Gastroesophageal sphincter (tissue), 4 donors: ENCODE measurements around the gene ATP5ME. TPM values are rescaled to one million over a fixed set of nuclear protein-coding genes. Genes with fewer than 3 reads are reported as not detected.

ENCODE experiments used
- ATAC-seq: fragments of 150-250 bp; one replicate; pipeline ENCODE4 v1.9.1; 2016; ENCODE audit warnings: mild to moderate bottlenecking, moderate library complexity
- H3K27ac ChIP-seq, 4 donors: fragments of 200-600 bp; sonication (generic) in 3 of 4; 1 replicate in 3 of 4; 2 replicates in 1 of 4; pipeline ENCODE4 v1.5.1; 2016 to 2019
- H3K27me3 ChIP-seq: fragments of 200-600 bp; sonication (generic); one replicate; pipeline ENCODE4 v1.5.1; 2019
- H3K36me3 ChIP-seq, 2 donors: fragments of 200-600 bp; sonication (generic); one replicate each; pipeline ENCODE4 v1.5.1; 2019; ENCODE audit warnings: control low read depth in 1 of 2
- H3K4me1 ChIP-seq, 3 donors: fragments of 200-600 bp; sonication (generic); 1 replicate in 2 of 3; 2 replicates in 1 of 3; pipeline ENCODE4 v1.5.1; 2016 to 2019; ENCODE audit warnings: control low read depth in 2 of 3
- H3K4me3 ChIP-seq, 2 donors: fragments of 200-600 bp; sonication (generic); one replicate each; pipeline ENCODE4 v1.5.1; 2019; ENCODE audit warnings: mild to moderate bottlenecking in 1 of 2, moderate library complexity in 1 of 2
- H3K9me3 ChIP-seq, 3 donors: fragments of 200-600 bp; sonication (generic); one replicate each; pipeline ENCODE4 v1.5.1; 2017 to 2019; ENCODE audit warnings: control low read depth in 2 of 3
- CTCF ChIP-seq, 4 experiments: fragments of 200-600 bp in 2 of 4; fragments of 450-650 bp in 2 of 4; sonication (generic) in 1 of 4; IDR thresholded peaks; one replicate each; pipeline ENCODE4 v1.5.1; 2017 to 2019; ENCODE audit warnings: antibody characterized with exemption in 4 of 4, mild to moderate bottlenecking in 2 of 4, moderate library complexity in 2 of 4
- EP300 ChIP-seq: sonication (generic); formaldehyde crosslinking; IDR thresholded peaks from one replicate; pipeline ENCODE4 v1.6.1; 2017; ENCODE audit warnings: antibody characterized with exemption, mild to moderate bottlenecking
- POLR2A ChIP-seq, 2 donors: fragments of 450-650 bp; IDR thresholded peaks; one replicate each; pipeline ENCODE4 v1.6.1; 2017; ENCODE audit warnings: antibody characterized with exemption in 2 of 2, mild to moderate bottlenecking in 2 of 2, moderate library complexity in 1 of 2
- POLR2AphosphoS5 ChIP-seq: sonication (generic); formaldehyde crosslinking; IDR thresholded peaks from one replicate; pipeline ENCODE4 v1.6.1; 2017; ENCODE audit warnings: antibody characterized with exemption
- WGBS, 2 donors: methylation state at CpG; one replicate each; pipeline ENCODE4 v1.1.5; 2018; ENCODE audit warnings: low coverage in 1 of 2; 5-methylcytosine and 5-hydroxymethylcytosine counted together
- total RNA-seq, 4 donors: library from RNA; depleted of rRNA; stranded (reverse); fragments of >200 nt; gene quantifications; one replicate each; pipeline ENCODE4 v1.1.0, GENCODE V29; 2016

ATP5ME gene
- total RNA-seq, 4 donors from 2014 or later: 56.9 to 116 (median 106) TPM

GRCh38 chr4:666822-667544 is 7.1 kb downstream of the ATP5ME start:
- H3K27ac ChIP-seq: no peak overlapping the region
- H3K9me3 ChIP-seq: no peaks in the 10 kb centered on the region
- WGBS, 2 donors: no CpG with 5 or more reads among the region's 28 CpGs
- peaks cover 0 to 18% of the 10 kb centered on the region in 2 donors for H3K36me3 ChIP-seq
- TF ChIP-seq CTCF (IDR thresholded peaks at IDR 0.05): no peak
- no peak for TF ChIP-seq EP300
- no peak for ATAC-seq
- peaks cover 48% of the 10 kb centered on the region for H3K27me3 ChIP-seq
- no peak overlapping the region for H3K4me3 ChIP-seq
- H3K4me1 ChIP-seq: peaks cover 0 to 18% (median 8%) of the 10 kb centered on the region in 3 donors

DNA sequence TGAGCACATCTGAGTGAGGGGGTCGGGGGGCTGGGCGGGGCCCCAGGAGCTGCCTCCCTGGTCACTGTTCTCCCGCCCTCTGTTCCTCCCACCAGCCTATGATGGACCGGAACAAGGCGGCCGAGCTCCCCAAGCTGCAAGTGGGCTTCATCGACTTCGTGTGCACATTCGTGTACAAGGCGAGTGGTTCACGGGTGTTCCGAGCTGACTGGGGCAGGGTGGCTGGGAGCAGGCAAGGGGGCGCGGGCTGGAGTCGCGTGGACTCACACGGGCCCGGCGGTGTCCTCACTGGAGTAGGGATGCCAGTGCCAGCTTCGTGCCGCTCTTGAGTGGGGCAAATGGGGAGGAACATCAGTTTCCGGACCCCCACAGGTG is 7.7 kb downstream of the ATP5ME start:
- Histone ChIP-seq H3K36me3 (peaks cover 0 to 13% of the 10 kb centered on the region in 2 donors), H3K27ac (no peak overlapping the region), H3K9me3 (no peaks in the 10 kb centered on the region), H3K4me3 (no peak overlapping the region), H3K27me3 (peaks cover 48% of the 10 kb centered on the region), H3K4me1 (peaks cover 0 to 18% (median 8%) of the 10 kb centered on the region in 3 donors)
- no peak for ATAC-seq
- TF ChIP-seq POLR2A (IDR thresholded peaks at IDR 0.05): no peak
- TF ChIP-seq EP300: no peak
- TF ChIP-seq CTCF (IDR thresholded peaks at IDR 0.05): no peak
- no peak for TF ChIP-seq POLR2AphosphoS5
- no CpG with 5 or more reads among the region's 22 CpGs for WGBS, 2 donors

DNA sequence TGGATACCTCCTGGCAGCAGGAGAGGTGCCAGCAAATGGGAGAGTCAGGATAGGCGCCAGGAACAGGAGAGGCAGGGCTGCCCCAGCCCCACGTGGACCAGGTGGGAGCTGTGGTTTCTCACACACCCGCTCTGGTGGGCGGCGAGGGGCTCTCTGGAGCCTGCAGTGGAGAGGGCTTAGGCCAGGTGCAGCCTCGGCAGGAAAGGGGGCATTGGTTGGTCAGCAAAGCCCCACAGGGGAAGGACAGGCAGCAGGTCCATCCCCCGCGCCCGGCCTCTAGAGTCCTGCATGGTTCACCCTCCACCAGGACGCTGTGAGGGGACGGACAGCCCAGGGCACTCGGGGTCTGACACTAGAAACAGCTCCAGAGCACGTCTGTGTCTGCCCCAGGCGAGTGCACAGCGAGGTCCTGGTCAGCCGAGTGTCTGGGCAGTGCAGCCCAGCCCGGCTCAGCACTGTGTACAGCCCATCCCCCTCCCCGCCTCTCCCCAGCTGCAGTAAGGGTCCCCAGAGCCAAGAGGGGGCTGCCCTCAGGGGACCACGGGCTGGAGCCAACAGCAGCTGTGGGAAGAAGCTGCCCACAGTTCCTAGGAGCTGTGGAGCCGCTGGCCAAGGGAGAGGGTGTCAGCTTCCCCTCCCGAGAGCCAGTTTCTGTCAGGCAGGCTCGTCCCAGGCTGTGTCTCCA is 8.2 kb downstream of the ATP5ME start:
- ATAC-seq: no peak
- peaks cover 0 to 18% (median 8%) of the 10 kb centered on the region in 3 donors for H3K4me1 ChIP-seq
- TF ChIP-seq CTCF (IDR thresholded peaks at IDR 0.05): no peak
- TF ChIP-seq POLR2AphosphoS5: no peak
- TF ChIP-seq POLR2A (IDR thresholded peaks at IDR 0.05): no peak
- no peak for TF ChIP-seq EP300
- H3K9me3 ChIP-seq: no peaks in the 10 kb centered on the region
- no peak overlapping the region for H3K4me3 ChIP-seq
- no peak overlapping the region for H3K27ac ChIP-seq
- peaks cover 0 to 7% of the 10 kb centered on the region in 2 donors for H3K36me3 ChIP-seq
- peaks cover 48% of the 10 kb centered on the region for H3K27me3 ChIP-seq
- no CpG with 5 or more reads among the region's 22 CpGs for WGBS, 2 donors

- no peak for TF ChIP-seq POLR2AphosphoS5
- Histone ChIP-seq H3K36me3 (peaks cover 0 to 2% of the 10 kb centered on the region in 2 donors), H3K27me3 (peaks cover 48% of the 10 kb centered on the region), H3K4me3 (no peak overlapping the region), H3K9me3 (no peaks in the 10 kb centered on the region), H3K27ac (no peak overlapping the region), H3K4me1 (peaks cover 0 to 18% (median 8%) of the 10 kb centered on the region in 3 donors)
- WGBS, 2 donors: no CpG with 5 or more reads among the region's 12 CpGs
- ATAC-seq: no peak
These were observed 8.7 kb downstream of the ATP5ME start for GRCh38 chr4:665381-665750.

GRCh38 chr4:664713-665231 is 9.3 kb downstream of the ATP5ME start:
- H3K4me1 ChIP-seq: peaks cover 0 to 18% (median 8%) of the 10 kb centered on the region in 3 donors
- H3K36me3 ChIP-seq: no peaks in the 10 kb centered on the region
- TF ChIP-seq POLR2A (IDR thresholded peaks at IDR 0.05) (no peak), POLR2AphosphoS5 (no peak), EP300 (no peak), CTCF (IDR thresholded peaks at IDR 0.05) (no peak)
- H3K9me3 ChIP-seq: no peaks in the 10 kb centered on the region
- no peak overlapping the region for H3K27ac ChIP-seq
- peaks cover 48% of the 10 kb centered on the region for H3K27me3 ChIP-seq
- 80% methylated on average over 1 of the region's 24 CpGs; no CpG with 5 or more reads in 1 of the 2 donors for WGBS, 2 donors
- no peak for ATAC-seq
- peak overlapping the region in 1 of 2 donors; percentile 68 for H3K4me3 ChIP-seq
